SK-N-SH (cell line): ENCODE data around the gene PCIF1. TPM values are rescaled to one million over a fixed set of nuclear protein-coding genes. Genes with fewer than 3 reads are reported as not detected.

Experiments used
- CHD2 ChIP-seq: fragments of 150-350 bp; IDR thresholded peaks from 2 replicates; pipeline ENCODE4 v1.6.1; 2018; ENCODE audit warnings: low read length; ENCODE audit not compliant: partially characterized antibody
- ELF1 ChIP-seq: IDR thresholded peaks from 2 replicates; pipeline ENCODE4 v1.4.0; 2012
- EP300 ChIP-seq, 2 experiments: IDR thresholded peaks; 2 replicates each; pipeline versions ENCODE4 v1.4.0 to v1.6.1; 2012; ENCODE audit warnings: borderline replicate concordance in 1 of 2, low read depth in 1 of 2, low read length in 1 of 2
- EZH2phosphoT487 ChIP-seq: fragments of 200-600 bp; sonication (generic); IDR thresholded peaks from 2 replicates; pipeline ENCODE4 v1.6.1; 2017; ENCODE audit warnings: low read depth, mixed run types, mild to moderate bottlenecking, antibody characterized with exemption, moderate library complexity, borderline replicate concordance
- FOSL2 ChIP-seq: IDR thresholded peaks from 2 replicates; pipeline ENCODE4 v1.4.0; 2012; ENCODE audit warnings: low read depth, mild to moderate bottlenecking, moderate library complexity, borderline replicate concordance
- FOXJ3 ChIP-seq: sonication (generic); formaldehyde crosslinking; IDR thresholded peaks from 2 replicates; pipeline ENCODE4 v1.5.1; 2020; ENCODE audit warnings: mild to moderate bottlenecking, missing genetic modification reagents
- FOXM1 ChIP-seq: IDR thresholded peaks from 2 replicates; pipeline ENCODE4 v1.4.0; 2012; ENCODE audit warnings: low read depth, mild to moderate bottlenecking
- GABPA ChIP-seq: IDR thresholded peaks from 2 replicates; pipeline ENCODE4 v1.4.0; 2012; ENCODE audit warnings: low read depth, mild to moderate bottlenecking
- MAX ChIP-seq: IDR thresholded peaks from 2 replicates; pipeline ENCODE4 v1.4.0; 2012; ENCODE audit warnings: low read depth
- MEF2A ChIP-seq: IDR thresholded peaks from 2 replicates; pipeline ENCODE4 v1.4.0; 2012; ENCODE audit warnings: low read depth, borderline replicate concordance
- MXI1 ChIP-seq: IDR thresholded peaks from 2 replicates; pipeline ENCODE4 v1.6.1; 2012; ENCODE audit warnings: mild to moderate bottlenecking, low read depth, low read length, improper control_type of control experiment
- NFIC ChIP-seq: IDR thresholded peaks from 2 replicates; pipeline ENCODE4 v1.4.0; 2012; ENCODE audit warnings: borderline replicate concordance
- PBX3 ChIP-seq: IDR thresholded peaks from 2 replicates; pipeline ENCODE4; 2012
- POLR2AphosphoS5 ChIP-seq: IDR thresholded peaks from 2 replicates; pipeline ENCODE4 v1.6.1; 2012; ENCODE audit warnings: low read depth, low read length
- RCOR1 ChIP-seq: fragments of 150-350 bp; IDR thresholded peaks from 2 replicates; pipeline ENCODE4 v1.6.1; 2017; ENCODE audit warnings: antibody characterized with exemption, low read length
- RFX5 ChIP-seq: IDR thresholded peaks from 2 replicates; pipeline ENCODE4 v1.6.1; 2012; ENCODE audit warnings: mild to moderate bottlenecking, improper control_type of control experiment, low read length
- RXRA ChIP-seq: IDR thresholded peaks from 2 replicates; pipeline ENCODE4 v1.4.0; 2012; ENCODE audit warnings: low read depth, mild to moderate bottlenecking, borderline replicate concordance
- SIN3A ChIP-seq: IDR thresholded peaks from 2 replicates; pipeline ENCODE4 v1.6.1; 2012; ENCODE audit warnings: low read depth, mild to moderate bottlenecking, low read length, moderate library complexity, borderline replicate concordance
- TAF1 ChIP-seq: IDR thresholded peaks from 2 replicates; pipeline ENCODE4 v1.6.1; 2012; ENCODE audit warnings: low read depth, mild to moderate bottlenecking, low read length, moderate library complexity, borderline replicate concordance
- TCF12 ChIP-seq: IDR thresholded peaks from 2 replicates; pipeline ENCODE4 v1.4.0; 2012
- USF2 ChIP-seq: fragments of 150-350 bp; IDR thresholded peaks from 2 replicates; pipeline ENCODE4 v1.6.1; 2017; ENCODE audit warnings: antibody characterized with exemption, low read length, low read depth, borderline replicate concordance
- polyA plus RNA-seq, 3 experiments: library from polyadenylated mRNA; depleted of rRNA; stranded (reverse); fragments of >200 nt; gene quantifications; 2 replicates each; pipeline ENCODE4 v1.2.3, GENCODE V29; 2012
- TF ChIP-seq, protein P1 (sequence below): fragments of 150-350 bp; IDR thresholded peaks from 2 replicates; pipeline ENCODE4 v1.6.1; 2016; ENCODE audit warnings: mild to moderate bottlenecking, low read depth, low read length
- TF ChIP-seq, protein P2 (sequence below): IDR thresholded peaks from 2 replicates; pipeline ENCODE4 v1.4.0; 2012; ENCODE audit warnings: low read depth, borderline replicate concordance

PCIF1 gene
- polyA plus RNA-seq, 1 of the 3 experiments (the other 2 are of a cell fraction) = 23.1 TPM

GRCh38 chr20:45890985-45891983 is 43.2 kb upstream of the PCIF1 start, which contains the start of the genes CTSA and NEURL2 (continued):
- TF ChIP-seq, protein P1, sequence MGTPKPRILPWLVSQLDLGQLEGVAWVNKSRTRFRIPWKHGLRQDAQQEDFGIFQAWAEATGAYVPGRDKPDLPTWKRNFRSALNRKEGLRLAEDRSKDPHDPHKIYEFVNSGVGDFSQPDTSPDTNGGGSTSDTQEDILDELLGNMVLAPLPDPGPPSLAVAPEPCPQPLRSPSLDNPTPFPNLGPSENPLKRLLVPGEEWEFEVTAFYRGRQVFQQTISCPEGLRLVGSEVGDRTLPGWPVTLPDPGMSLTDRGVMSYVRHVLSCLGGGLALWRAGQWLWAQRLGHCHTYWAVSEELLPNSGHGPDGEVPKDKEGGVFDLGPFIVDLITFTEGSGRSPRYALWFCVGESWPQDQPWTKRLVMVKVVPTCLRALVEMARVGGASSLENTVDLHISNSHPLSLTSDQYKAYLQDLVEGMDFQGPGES = no peak
- TF ChIP-seq EZH2phosphoT487 (no peak), TAF1 (peak; percentile 84), MEF2A (0 out of 2 replicates have a peak, but pooled peaks have one; percentile 9), RFX5 (no peak), EP300 (IDR thresholded peaks at IDR 0.05; ENCODE audit: borderline replicate concordance in 1 of 2, low read depth in 1 of 2, low read length in 1 of 2) (no peak), SIN3A (peak; percentile 81; the same call in 1 of the 2 replicates), USF2 (peak; percentile 98), FOXJ3 (0 out of 2 replicates have a peak, but pooled peaks have one; percentile 21), ELF1 (no peak; the same call in none of the 2 replicates), RXRA (peak; percentile 90), TCF12 (peak; percentile 49; the same call in 1 of the 2 replicates), NFIC (peak; percentile 32), FOSL2 (peak; percentile 2; the same call in 1 of the 2 replicates), MXI1 (peak; percentile 85), GABPA (no peak), FOXM1 (no peak), PBX3 (0 out of 2 replicates have a peak, but pooled peaks have one; percentile 5), RCOR1 (peak; percentile 61; the same call in 1 of the 2 replicates), POLR2AphosphoS5 (peak; percentile 75), MAX (peak; percentile 91), CHD2 (peak; percentile 72)
- TF ChIP-seq, protein P2, sequence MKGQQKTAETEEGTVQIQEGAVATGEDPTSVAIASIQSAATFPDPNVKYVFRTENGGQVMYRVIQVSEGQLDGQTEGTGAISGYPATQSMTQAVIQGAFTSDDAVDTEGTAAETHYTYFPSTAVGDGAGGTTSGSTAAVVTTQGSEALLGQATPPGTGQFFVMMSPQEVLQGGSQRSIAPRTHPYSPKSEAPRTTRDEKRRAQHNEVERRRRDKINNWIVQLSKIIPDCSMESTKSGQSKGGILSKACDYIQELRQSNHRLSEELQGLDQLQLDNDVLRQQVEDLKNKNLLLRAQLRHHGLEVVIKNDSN = peak; percentile 100
- TF ChIP-seq, all 33 proteins: peak for 20
